ENCODE measurements around the gene KIF25. TPM values are rescaled to one million over a fixed set of nuclear protein-coding genes. Genes with fewer than 3 reads are reported as not detected.

KIF25 gene
- total RNA-seq, 1 experiment from 2014 or later = 0.39 TPM

- Histone ChIP-seq H3K27me3 (replicated peaks; ENCODE audit: insufficient read depth, low read depth, low read length, poor library complexity) (no peaks in the 10 kb centered on the region), H3K27ac (ENCODE audit: low read depth, low read length, poor library complexity, severe bottlenecking) (no peak overlapping the region), H3K9me3 (ENCODE audit: low read depth, low read length, poor library complexity, severe bottlenecking) (no peaks in the 10 kb centered on the region), H3K4me3 (ENCODE audit: low read depth, low read length, poor library complexity, severe bottlenecking) (no peak overlapping the region), H3K4me1 (ENCODE audit: insufficient read depth, low read length, poor library complexity, severe bottlenecking) (no peaks in the 10 kb centered on the region), H3K36me3 (ENCODE audit: insufficient read depth, low read length, poor library complexity, severe bottlenecking) (no peaks in the 10 kb centered on the region)
- POLR2A ChIA-PET (ENCODE audit: low non-redundant PET) = no interaction called here
- intact Hi-C loops (cut with micrococcal nuclease; ENCODE audit: unreplicated experiment) = no loop called here
- DNase-seq (ENCODE audit: low spot score) = no peak
- TF ChIP-seq CTCF (conservative IDR thresholded peaks at IDR 0.05; ENCODE audit: low read depth, low read length) = no peak
- TF ChIP-seq EZH2 (IDR thresholded peaks at IDR 0.05; ENCODE audit: borderline replicate concordance, low read depth, low read length, poor library complexity, severe bottlenecking) = no peak
- no TSS peak for BruUV-seq (replicated peaks)
- CTCF ChIA-PET = no interaction called here
Observed at GRCh38 chr6:168088161-168089053, 90.9 kb downstream of the KIF25 start.

- CTCF ChIA-PET = no interaction called here
- no peak for TF ChIP-seq CTCF (conservative IDR thresholded peaks at IDR 0.05; ENCODE audit: low read depth, low read length)
- TF ChIP-seq EZH2 (IDR thresholded peaks at IDR 0.05; ENCODE audit: borderline replicate concordance, low read depth, low read length, poor library complexity, severe bottlenecking) = no peak
- H3K4me1 ChIP-seq (ENCODE audit: insufficient read depth, low read length, poor library complexity, severe bottlenecking) = no peaks in the 10 kb centered on the region
- H3K27me3 ChIP-seq (replicated peaks; ENCODE audit: insufficient read depth, low read depth, low read length, poor library complexity) = no peaks in the 10 kb centered on the region
- intact Hi-C loops (cut with micrococcal nuclease; ENCODE audit: unreplicated experiment) = no loop called here
- H3K4me3 ChIP-seq (ENCODE audit: low read depth, low read length, poor library complexity, severe bottlenecking) = no peak overlapping the region
- H3K27ac ChIP-seq (ENCODE audit: low read depth, low read length, poor library complexity, severe bottlenecking) = no peak overlapping the region
- BruUV-seq (replicated peaks) = no TSS peak
- POLR2A ChIA-PET (ENCODE audit: low non-redundant PET) = no interaction called here
- no peaks in the 10 kb centered on the region for H3K9me3 ChIP-seq (ENCODE audit: low read depth, low read length, poor library complexity, severe bottlenecking)
- no peaks in the 10 kb centered on the region for H3K36me3 ChIP-seq (ENCODE audit: insufficient read depth, low read length, poor library complexity, severe bottlenecking)
- no peak for DNase-seq (ENCODE audit: low spot score)
Observed at GRCh38 chr6:168089186-168090063, 92.0 kb downstream of the KIF25 start.

DNA sequence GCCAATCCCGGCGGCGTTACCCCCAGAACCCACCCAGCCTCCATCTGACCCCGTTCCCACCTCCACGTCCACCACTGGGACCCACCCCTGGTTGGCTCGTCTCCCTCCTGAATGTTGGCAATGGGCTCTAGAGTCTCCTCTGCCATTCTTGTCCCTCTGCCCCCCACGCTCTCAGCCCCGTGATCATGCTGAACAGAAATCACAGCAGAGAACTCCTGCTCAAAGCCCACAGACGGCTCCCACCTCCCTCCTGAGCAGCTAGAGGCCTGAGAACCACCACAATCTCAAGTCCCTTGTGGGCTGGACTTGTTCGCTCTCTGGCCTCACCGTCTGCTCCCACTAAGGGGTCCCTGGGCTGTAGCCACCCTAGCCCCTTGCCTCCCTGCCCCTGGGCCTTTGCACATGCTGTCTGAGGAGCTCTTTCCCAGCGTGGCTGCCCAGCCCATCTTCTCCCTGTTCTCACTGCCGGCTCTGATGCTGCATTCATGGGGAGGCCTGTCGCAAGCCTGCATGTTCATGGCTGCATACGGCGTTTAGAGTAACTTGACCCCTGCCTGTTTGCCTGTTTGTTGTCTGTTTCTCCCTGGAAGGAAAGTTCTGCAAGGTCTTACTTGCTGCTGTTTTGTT lies 92.7 kb downstream of the KIF25 start:
- Histone ChIP-seq H3K4me1 (ENCODE audit: insufficient read depth, low read length, poor library complexity, severe bottlenecking) (no peaks in the 10 kb centered on the region), H3K27ac (ENCODE audit: low read depth, low read length, poor library complexity, severe bottlenecking) (no peak overlapping the region), H3K36me3 (ENCODE audit: insufficient read depth, low read length, poor library complexity, severe bottlenecking) (no peaks in the 10 kb centered on the region), H3K27me3 (replicated peaks; ENCODE audit: insufficient read depth, low read depth, low read length, poor library complexity) (no peaks in the 10 kb centered on the region), H3K9me3 (ENCODE audit: low read depth, low read length, poor library complexity, severe bottlenecking) (no peaks in the 10 kb centered on the region), H3K4me3 (ENCODE audit: low read depth, low read length, poor library complexity, severe bottlenecking) (no peak overlapping the region)
- CTCF ChIA-PET = no interaction called here
- intact Hi-C loops (cut with micrococcal nuclease; ENCODE audit: unreplicated experiment) = no loop called here
- POLR2A ChIA-PET (ENCODE audit: low non-redundant PET) = no interaction called here
- DNase-seq (ENCODE audit: low spot score) = no peak
- BruUV-seq (replicated peaks) = no TSS peak
- TF ChIP-seq CTCF (conservative IDR thresholded peaks at IDR 0.05; ENCODE audit: low read depth, low read length) (no peak), EZH2 (IDR thresholded peaks at IDR 0.05; ENCODE audit: borderline replicate concordance, low read depth, low read length, poor library complexity, severe bottlenecking) (no peak)
